Esophagus squamous epithelium (tissue), 5 donors: ENCODE data around the gene C3orf38. TPM values are rescaled to one million over a fixed set of nuclear protein-coding genes. Genes with fewer than 3 reads are reported as not detected.
"Not testable (repeated sequence)": the region's sequence is repeated elsewhere in the genome, so short reads cannot be mapped to it uniquely, and the experiment has no call there.

Experiments used
- DNase-seq: peaks from one replicate; lab custom pipeline; 2025; lab: John Stamatoyannopoulos, UW
- H3K27ac ChIP-seq, 4 donors: fragments of 200-600 bp; sonication (generic); one replicate each; pipeline ENCODE4 v1.5.1; 2016 to 2019; ENCODE audit warnings: mild to moderate bottlenecking in 1 of 4
- H3K27me3 ChIP-seq, 4 donors: fragments of 200-600 bp; sonication (generic); 1 replicate in 3 of 4; 2 replicates in 1 of 4; pipeline versions ENCODE4 v1.5.1 to v1.6.0; 2017 to 2021; ENCODE audit warnings: antibody characterized with exemption in 1 of 4
- H3K36me3 ChIP-seq, 3 donors: fragments of 200-600 bp; sonication (generic); one replicate each; pipeline ENCODE4 v1.5.1; 2016 to 2019
- H3K4me1 ChIP-seq, 3 donors: fragments of 200-600 bp; sonication (generic); one replicate each; pipeline ENCODE4 v1.5.1; 2017 to 2019
- H3K4me3 ChIP-seq, 4 donors: fragments of 200-600 bp; sonication (generic); 1 replicate in 3 of 4; 2 replicates in 1 of 4; pipeline ENCODE4 v1.5.1; 2016 to 2019; ENCODE audit warnings: mild to moderate bottlenecking in 2 of 4, moderate library complexity in 1 of 4
- H3K9me3 ChIP-seq, 3 donors: fragments of 200-600 bp; sonication (generic); one replicate each; pipeline ENCODE4 v1.5.1; 2016 to 2019
- CTCF ChIP-seq, 6 experiments: fragments of 450-650 bp in 4 of 6; fragments of 200-600 bp in 2 of 6; sonication (generic) in 2 of 6; IDR thresholded peaks; one replicate each; pipeline ENCODE4 v1.5.1; 2016 to 2019; ENCODE audit warnings: antibody characterized with exemption in 6 of 6, mild to moderate bottlenecking in 4 of 6, moderate library complexity in 4 of 6
- POLR2A ChIP-seq, 4 donors: fragments of 450-650 bp; IDR thresholded peaks; one replicate each; pipeline ENCODE4 v1.6.1; 2017; ENCODE audit warnings: antibody characterized with exemption in 4 of 4, mild to moderate bottlenecking in 4 of 4, moderate library complexity in 3 of 4
- WGBS, 2 donors: methylation state at CpG; one replicate each; pipeline ENCODE4 v1.1.5; 2018; 5-methylcytosine and 5-hydroxymethylcytosine counted together
- intact Hi-C: fragments of 100-400 bp; cut with DNase I; formaldehyde crosslinking; loops from one replicate; pipeline ENCODE4 v1.15.0; 2022
- total RNA-seq, 4 donors: library from RNA; depleted of rRNA; stranded (reverse); fragments of >200 nt; gene quantifications; one replicate each; pipeline ENCODE4 v1.1.0, GENCODE V29; 2016
- donor health status: DM: yes; HTN: yes; CAD: no.

Gene C3orf38
- total RNA-seq, 4 donors from 2014 or later, result 10.6 to 19.8 (median 15.6) TPM

- Histone ChIP-seq H3K4me1 (peaks cover 0 to 6% (median 0%) of the 10 kb centered on the region in 3 donors), H3K36me3 (peaks cover 0 to 33% (median 0%) of the 10 kb centered on the region in 3 donors), H3K9me3 (no peaks in the 10 kb centered on the region), H3K4me3 (no peak overlapping the region), H3K27ac (no peak overlapping the region), H3K27me3 (no peaks in the 10 kb centered on the region)
- 46 to 50% methylated on average over 4 to 5 of the region's 5 CpGs for WGBS, 2 donors
- no peak for TF ChIP-seq POLR2A (IDR thresholded peaks at IDR 0.05)
- peak in 5 of 6 experiments; percentile 58 to 69 (median 64) for TF ChIP-seq CTCF (IDR thresholded peaks at IDR 0.05)
- intact Hi-C loops, result no loop called here
- DNase-seq, result no peak
These were observed 36.2 kb upstream of the C3orf38 start for GRCh38 chr3:88113311-88114162.

- no peak overlapping the region for H3K27ac ChIP-seq
- H3K36me3 ChIP-seq, result peaks cover 0 to 34% (median 0%) of the 10 kb centered on the region in 3 donors
- intact Hi-C loops, result no loop called here
- no peak overlapping the region for H3K4me3 ChIP-seq
- H3K27me3 ChIP-seq, result no peaks in the 10 kb centered on the region
- TF ChIP-seq POLR2A (IDR thresholded peaks at IDR 0.05), result no peak
- no peak for TF ChIP-seq CTCF (IDR thresholded peaks at IDR 0.05)
- DNase-seq, result no peak
- H3K9me3 ChIP-seq, result no peaks in the 10 kb centered on the region
- WGBS, 2 donors, result 83 to 89% methylated on average over 3 of the region's 3 CpGs
- peaks cover 0 to 1% (median 0%) of the 10 kb centered on the region in 3 donors for H3K4me1 ChIP-seq
These were observed 34.7 kb upstream of the C3orf38 start for GRCh38 chr3:88114878-88115549.

GRCh38 chr3:88117683-88118082, 32.1 kb upstream of the C3orf38 start:
- Histone ChIP-seq H3K9me3 (no peaks in the 10 kb centered on the region), H3K27me3 (no peaks in the 10 kb centered on the region), H3K4me3 (no peak overlapping the region), H3K36me3 (peaks cover 0 to 42% (median 0%) of the 10 kb centered on the region in 3 donors), H3K27ac (no peak overlapping the region), H3K4me1 (no peaks in the 10 kb centered on the region)
- 0% methylated on average over 1 of the region's 1 CpG for WGBS, 2 donors
- TF ChIP-seq POLR2A (IDR thresholded peaks at IDR 0.05) (no peak), CTCF (IDR thresholded peaks at IDR 0.05) (no peak)
- DNase-seq, result no peak
- intact Hi-C loops, result no loop called here

GRCh38 chr3:88118603-88119002, 31.2 kb upstream of the C3orf38 start:
- H3K27ac ChIP-seq, H3K4me1 ChIP-seq, intact Hi-C loops, H3K9me3 ChIP-seq, H3K27me3 ChIP-seq, H3K4me3 ChIP-seq, DNase-seq: not testable (repeated sequence)
- 94% methylated on average over 1 of the region's 2 CpGs for WGBS, 2 donors
- H3K36me3 ChIP-seq, result peaks cover 0 to 43% (median 0%) of the 10 kb centered on the region in 3 donors

GRCh38 chr3:88123526-88123925, 26.2 kb upstream of the C3orf38 start:
- H3K27me3 ChIP-seq, result no peaks in the 10 kb centered on the region
- WGBS, 2 donors, result 85 to 90% methylated on average over 1 of the region's 1 CpG
- TF ChIP-seq POLR2A (IDR thresholded peaks at IDR 0.05), result no peak
- TF ChIP-seq CTCF (IDR thresholded peaks at IDR 0.05), result no peak
- no peak overlapping the region for H3K4me3 ChIP-seq
- H3K4me1 ChIP-seq, result no peaks in the 10 kb centered on the region
- intact Hi-C loops, result no loop called here
- no peaks in the 10 kb centered on the region for H3K9me3 ChIP-seq
- H3K27ac ChIP-seq, result no peak overlapping the region
- no peak for DNase-seq
- peaks cover 0 to 16% (median 0%) of the 10 kb centered on the region in 3 donors for H3K36me3 ChIP-seq
